ENCODE results near the gene NDUFS8. TPM values are rescaled to one million over a fixed set of nuclear protein-coding genes. Genes with fewer than 3 reads are reported as not detected.

Gene NDUFS8
- total and polyA plus RNA-seq, 3 experiments from 2014 or later: 132 to 170 (median 140) TPM

- peak in 1 of 5 donors; percentile 50 for DNase-seq
Measured at GRCh38 chr11:67998150-67999045, 32.1 kb upstream of the NDUFS8 start.

GRCh38 chr11:67999201-67999629 lies 31.3 kb upstream of the NDUFS8 start:
- ChIA-PET CTCF (no interaction called here), POLR2A (no interaction called here)
- no peaks in the 10 kb centered on the region for H3K27me3 Mint-ChIP-seq
- DNase-seq: peak in 1 of 5 donors; percentile 41
- H3K4me3 Mint-ChIP-seq: no peak overlapping the region
- peaks cover 25 to 43% (median 26%) of the 10 kb centered on the region in 3 donors for H3K4me1 Mint-ChIP-seq
- Histone ChIP-seq H3K9me3 (ENCODE audit: low read length) (no peaks in the 10 kb centered on the region), H3K4me1 (ENCODE audit: insufficient read depth, low read length) (peaks cover 2% of the 10 kb centered on the region), H3K27ac (ENCODE audit: low read depth, low read length) (no peak overlapping the region), H3K27me3 (ENCODE audit: insufficient read depth, low read length, poor library complexity, severe bottlenecking) (no peaks in the 10 kb centered on the region), H3K4me3 (ENCODE audit: low read length) (no peak overlapping the region), H3K36me3 (ENCODE audit: insufficient read depth, low read length) (no peaks in the 10 kb centered on the region)
- H3K9me3 Mint-ChIP-seq: no peaks in the 10 kb centered on the region
- H3K27ac Mint-ChIP-seq: peak overlapping the region in 1 of 8 donors; percentile 96
- H3K36me3 Mint-ChIP-seq: peaks cover 0 to 12% (median 2%) of the 10 kb centered on the region in 3 donors

More at GRCh38 chr11:67998150-67999045, 32.1 kb upstream of the NDUFS8 start:
- H3K4me3 ChIP-seq (ENCODE audit: low read length): no peak overlapping the region
- Mint-ChIP-seq H3K4me3 (peak overlapping the region; percentile 43 to 85 (median 63)), H3K27me3 (no peaks in the 10 kb centered on the region), H3K9me3 (no peaks in the 10 kb centered on the region), H3K27ac (peak overlapping the region; percentile 59 to 96 (median 83)), H3K36me3 (peaks cover 0 to 12% (median 2%) of the 10 kb centered on the region in 3 donors), H3K4me1 (peaks cover 27 to 45% (median 31%) of the 10 kb centered on the region in 3 donors)
- CTCF ChIA-PET: interaction anchor here (1.1 kb wide), 1 partner anchor 12 kb away, joined by 3 read pairs; no protein-coding TSS in a partner anchor
- POLR2A ChIA-PET: no interaction called here
- H3K36me3 ChIP-seq (ENCODE audit: insufficient read depth, low read length): no peaks in the 10 kb centered on the region
- no peak overlapping the region for H3K27ac ChIP-seq (ENCODE audit: low read depth, low read length)
- H3K4me1 ChIP-seq (ENCODE audit: insufficient read depth, low read length): no peaks in the 10 kb centered on the region
- H3K9me3 ChIP-seq (ENCODE audit: low read length): no peaks in the 10 kb centered on the region
- H3K27me3 ChIP-seq (ENCODE audit: insufficient read depth, low read length, poor library complexity, severe bottlenecking): no peaks in the 10 kb centered on the region

- H3K4me3 ChIP-seq (ENCODE audit: low read length): no peak overlapping the region
- POLR2A ChIA-PET: no interaction called here
- Mint-ChIP-seq H3K27ac (peak overlapping the region in 1 of 8 donors; percentile 66), H3K9me3 (no peaks in the 10 kb centered on the region), H3K4me1 (peaks cover 25 to 46% (median 26%) of the 10 kb centered on the region in 3 donors), H3K27me3 (no peaks in the 10 kb centered on the region), H3K4me3 (no peak overlapping the region), H3K36me3 (peaks cover 0 to 9% (median 2%) of the 10 kb centered on the region in 3 donors)
- peak in 1 of 5 donors; percentile 10 for DNase-seq
- no peaks in the 10 kb centered on the region for H3K9me3 ChIP-seq (ENCODE audit: low read length)
- no peaks in the 10 kb centered on the region for H3K36me3 ChIP-seq (ENCODE audit: insufficient read depth, low read length)
- H3K27me3 ChIP-seq (ENCODE audit: insufficient read depth, low read length, poor library complexity, severe bottlenecking): no peaks in the 10 kb centered on the region
- H3K4me1 ChIP-seq (ENCODE audit: insufficient read depth, low read length): peaks cover 7% of the 10 kb centered on the region
- CTCF ChIA-PET: no interaction called here
- H3K27ac ChIP-seq (ENCODE audit: low read depth, low read length): no peak overlapping the region
Measured at GRCh38 chr11:67999704-68000103, 30.8 kb upstream of the NDUFS8 start.

- ChIA-PET POLR2A (interaction anchor here (1.1 to 1.6 kb wide), 2 partner anchors 35 to 36 kb away, joined by 4 to 5 read pairs; partner anchors contain the start of gene TCIRG1), CTCF (no interaction called here)
- H3K27ac ChIP-seq (ENCODE audit: low read depth, low read length): no peak overlapping the region
- peaks cover 26 to 40% (median 28%) of the 10 kb centered on the region in 3 donors for H3K4me1 Mint-ChIP-seq
- H3K4me1 ChIP-seq (ENCODE audit: insufficient read depth, low read length): peaks cover 9% of the 10 kb centered on the region
- H3K36me3 ChIP-seq (ENCODE audit: insufficient read depth, low read length): no peaks in the 10 kb centered on the region
- no peaks in the 10 kb centered on the region for H3K27me3 Mint-ChIP-seq
- H3K27ac Mint-ChIP-seq: peak overlapping the region; percentile 7 to 91 (median 80)
- peak overlapping the region; percentile 71 to 87 (median 80) for H3K4me3 Mint-ChIP-seq
- H3K4me3 ChIP-seq (ENCODE audit: low read length): no peak overlapping the region
- no peaks in the 10 kb centered on the region for H3K27me3 ChIP-seq (ENCODE audit: insufficient read depth, low read length, poor library complexity, severe bottlenecking)
- H3K36me3 Mint-ChIP-seq: no peaks in the 10 kb centered on the region
- no peaks in the 10 kb centered on the region for H3K9me3 ChIP-seq (ENCODE audit: low read length)
- no peaks in the 10 kb centered on the region for H3K9me3 Mint-ChIP-seq
- DNase-seq: no peak
Measured at GRCh38 chr11:68002575-68002937, 27.9 kb upstream of the NDUFS8 start.

- H3K9me3 Mint-ChIP-seq: no peaks in the 10 kb centered on the region
- peaks cover 9% of the 10 kb centered on the region for H3K4me1 ChIP-seq (ENCODE audit: insufficient read depth, low read length)
- no peak overlapping the region for H3K4me3 ChIP-seq (ENCODE audit: low read length)
- H3K27me3 ChIP-seq (ENCODE audit: insufficient read depth, low read length, poor library complexity, severe bottlenecking): no peaks in the 10 kb centered on the region
- H3K36me3 Mint-ChIP-seq: no peaks in the 10 kb centered on the region
- ChIA-PET POLR2A (interaction anchor here (0.7 to 1.6 kb wide), 3 partner anchors 34 to 580 kb away, joined by 3 to 5 read pairs (median 4); partner anchors contain the start of gene TCIRG1), CTCF (no interaction called here)
- H3K4me3 Mint-ChIP-seq: peak overlapping the region; percentile 71 to 87 (median 80)
- DNase-seq: peak; percentile 42 to 78 (median 63)
- H3K27me3 Mint-ChIP-seq: no peaks in the 10 kb centered on the region
- H3K9me3 ChIP-seq (ENCODE audit: low read length): no peaks in the 10 kb centered on the region
- peaks cover 21 to 34% (median 21%) of the 10 kb centered on the region in 3 donors for H3K4me1 Mint-ChIP-seq
- peak overlapping the region; percentile 51 for H3K27ac ChIP-seq (ENCODE audit: low read depth, low read length)
- peak overlapping the region in 7 of 8 donors; percentile 64 to 91 (median 83) for H3K27ac Mint-ChIP-seq
- H3K36me3 ChIP-seq (ENCODE audit: insufficient read depth, low read length): no peaks in the 10 kb centered on the region
Measured at GRCh38 chr11:68002938-68003845, 27.3 kb upstream of the NDUFS8 start.

GRCh38 chr11:68003846-68004550 lies 26.5 kb upstream of the NDUFS8 start, which contains the start of gene UNC93B1:
Gene UNC93B1 (minus strand): TSS chr11:68004097. CDS start chr11:68004043, 54 bp downstream.
- Mint-ChIP-seq H3K36me3 (no peaks in the 10 kb centered on the region), H3K27me3 (no peaks in the 10 kb centered on the region), H3K4me1 (peaks cover 16 to 29% (median 16%) of the 10 kb centered on the region in 3 donors), H3K4me3 (peak within 1 kb of the TSS; percentile 83 to 92 (median 88)), H3K27ac (peak within 1 kb of the TSS; percentile 78 to 91 (median 86)), H3K9me3 (no peaks in the 10 kb centered on the region)
- H3K9me3 ChIP-seq (ENCODE audit: low read length): no peaks in the 10 kb centered on the region
- H3K27me3 ChIP-seq (ENCODE audit: insufficient read depth, low read length, poor library complexity, severe bottlenecking): no peaks in the 10 kb centered on the region
- peak within 1 kb of the TSS; percentile 51 for H3K27ac ChIP-seq (ENCODE audit: low read depth, low read length)
- peak; percentile 64 to 88 (median 69) for DNase-seq
- H3K4me1 ChIP-seq (ENCODE audit: insufficient read depth, low read length): peaks cover 9% of the 10 kb centered on the region
- CTCF ChIA-PET: interaction anchor here (1.1 kb wide), 1 partner anchor 48 kb away, joined by 4 read pairs; no protein-coding TSS in a partner anchor
- H3K4me3 ChIP-seq (ENCODE audit: low read length): peak within 1 kb of the TSS; percentile 56
- POLR2A ChIA-PET: interaction anchor here (1.6 kb wide), 1 partner anchor 35 kb away, joined by 4 read pairs; the partner anchor contains the start of gene TCIRG1
- no peaks in the 10 kb centered on the region for H3K36me3 ChIP-seq (ENCODE audit: insufficient read depth, low read length)

All from CD8-positive, alpha-beta memory T cell (primary cell).